Activated naive CD8-positive, alpha-beta T cell treated with anti-CD3 and anti-CD28 coated beads for 36 hours (primary cell): ENCODE data around the gene TXNRD3. TPM values are rescaled to one million over a fixed set of nuclear protein-coding genes. Genes with fewer than 3 reads are reported as not detected.

Source experiments
- DNase-seq: peaks from one replicate; pipeline ENCODE4 v3.0.0; 2021
- H3K27ac Mint-ChIP-seq: one replicate; pipeline ENCODE4 v1.8.0; 2022; ENCODE audit warnings: mild to moderate bottlenecking, moderate library complexity, mixed read lengths
- H3K27me3 Mint-ChIP-seq: one replicate; pipeline ENCODE4 v1.8.0; 2022; ENCODE audit warnings: mild to moderate bottlenecking, mixed read lengths
- H3K36me3 Mint-ChIP-seq: one replicate; pipeline ENCODE4 v1.8.0; 2021; ENCODE audit warnings: mild to moderate bottlenecking, mixed read lengths
- H3K4me1 Mint-ChIP-seq: one replicate; pipeline ENCODE4 v1.8.0; 2021; ENCODE audit warnings: mixed read lengths
- H3K4me3 Mint-ChIP-seq: one replicate; pipeline ENCODE4 v1.8.0; 2022; ENCODE audit warnings: mild to moderate bottlenecking, moderate library complexity, mixed read lengths
- H3K9me3 Mint-ChIP-seq: one replicate; pipeline ENCODE4 v1.8.0; 2022; ENCODE audit warnings: mixed read lengths
- total RNA-seq, 2 experiments: library from RNA; stranded (reverse); gene quantifications; one replicate each; pipeline ENCODE4 v1.2.3, GENCODE V29; 2021

The TXNRD3 gene
- total RNA-seq, 2 experiments from 2014 or later = 3.8 to 4.1 TPM

DNA sequence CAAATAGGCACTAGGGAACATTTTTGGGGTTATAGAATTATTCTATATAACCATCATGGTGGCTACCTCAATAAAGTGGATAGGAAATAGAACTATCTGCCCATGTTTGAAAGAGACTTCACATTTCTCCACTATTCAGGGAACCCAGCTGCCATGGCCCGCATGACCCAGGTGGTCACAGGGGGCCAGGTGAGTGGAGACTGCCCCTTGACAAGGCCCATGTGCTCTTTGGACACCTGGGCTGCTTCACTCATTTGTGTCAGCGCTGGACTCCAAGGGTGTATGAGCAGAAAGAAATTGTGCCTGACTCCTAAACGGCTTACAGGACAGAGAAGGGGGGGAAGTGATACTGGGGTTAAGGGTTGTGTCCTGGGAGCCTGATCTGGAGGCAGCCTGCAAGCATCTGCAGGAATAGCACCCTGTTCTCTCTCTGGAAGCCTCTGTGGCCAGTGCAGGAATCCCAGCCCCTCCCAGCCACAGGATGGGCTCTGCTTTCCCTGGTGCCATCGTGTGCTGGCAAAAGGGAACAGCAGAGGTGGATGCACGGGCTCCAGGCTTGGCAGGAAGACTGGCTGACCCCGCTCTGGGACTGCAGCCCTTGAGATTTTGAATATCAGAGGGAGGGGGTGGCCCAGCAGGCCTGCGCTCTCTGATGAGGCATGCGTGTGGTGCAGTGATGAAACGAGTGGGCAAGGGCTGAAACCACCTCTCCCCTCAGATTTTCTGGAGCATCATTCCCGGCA is 87.1 kb downstream of the TXNRD3 start:
- Mint-ChIP-seq H3K9me3 (peaks cover 2% of the 10 kb centered on the region), H3K27ac (no peak overlapping the region), H3K4me3 (no peak overlapping the region), H3K27me3 (peaks cover 9% of the 10 kb centered on the region), H3K4me1 (no peaks in the 10 kb centered on the region), H3K36me3 (no peaks in the 10 kb centered on the region)
- no peak for DNase-seq

GRCh38 chr3:126562737-126563276 is 92.1 kb downstream of the TXNRD3 start:
- Mint-ChIP-seq H3K36me3 (peaks cover 2% of the 10 kb centered on the region), H3K9me3 (peaks cover 10% of the 10 kb centered on the region), H3K4me3 (no peak overlapping the region), H3K27me3 (peaks cover 9% of the 10 kb centered on the region), H3K27ac (no peak overlapping the region), H3K4me1 (no peaks in the 10 kb centered on the region)
- DNase-seq = no peak

- Mint-ChIP-seq H3K36me3 (peaks cover 2% of the 10 kb centered on the region), H3K27me3 (no peaks in the 10 kb centered on the region), H3K4me3 (no peak within 1 kb of the TSS), H3K4me1 (no peaks in the 10 kb centered on the region), H3K9me3 (peaks cover 10% of the 10 kb centered on the region), H3K27ac (no peak within 1 kb of the TSS)
- no peak for DNase-seq
Observed at GRCh38 chr3:126558336-126559071, 96.4 kb downstream of the TXNRD3 start, which contains the start of gene C3orf22. TSS of gene C3orf22 (minus strand) at chr3:126558932. CDS start at chr3:126553390, 5,542 bp downstream.

- H3K36me3 Mint-ChIP-seq = peaks cover 2% of the 10 kb centered on the region
- no peak overlapping the region for H3K4me3 Mint-ChIP-seq
- H3K27ac Mint-ChIP-seq = no peak overlapping the region
- H3K4me1 Mint-ChIP-seq = no peaks in the 10 kb centered on the region
- H3K27me3 Mint-ChIP-seq = no peaks in the 10 kb centered on the region
- peaks cover 7% of the 10 kb centered on the region for H3K9me3 Mint-ChIP-seq
- DNase-seq = no peak
Observed at GRCh38 chr3:126557761-126558160, 97.2 kb downstream of the TXNRD3 start.

DNA sequence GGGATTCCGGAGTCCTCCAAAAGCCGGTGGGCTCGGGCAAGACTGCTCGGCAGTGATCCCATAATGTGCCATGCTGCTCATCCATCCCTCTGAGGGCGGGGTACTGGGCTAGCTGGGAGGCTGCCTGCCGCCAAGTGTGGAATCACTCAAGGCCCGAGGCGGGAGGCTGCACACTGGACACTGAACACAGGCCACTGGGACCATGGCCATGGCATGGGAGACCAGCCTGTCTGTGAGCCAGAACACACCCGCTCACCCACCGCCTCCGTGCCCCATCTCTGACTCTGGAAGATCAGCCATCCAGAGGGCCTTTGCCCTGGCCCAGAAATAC is 97.5 kb downstream of the TXNRD3 start:
- H3K36me3 Mint-ChIP-seq = peaks cover 2% of the 10 kb centered on the region
- H3K9me3 Mint-ChIP-seq = peaks cover 6% of the 10 kb centered on the region
- no peaks in the 10 kb centered on the region for H3K27me3 Mint-ChIP-seq
- no peak overlapping the region for H3K27ac Mint-ChIP-seq
- no peak overlapping the region for H3K4me3 Mint-ChIP-seq
- DNase-seq = no peak
- no peaks in the 10 kb centered on the region for H3K4me1 Mint-ChIP-seq

Other genes with a start within 250 kb of the TXNRD3 start
- 10 to 100 TPM; 18.7 to 19.3 TPM for gene ZXDC, start 179.2 kb downstream of the TXNRD3 start, total RNA-seq
- not detected for gene UROC1, start 137.4 kb downstream of the TXNRD3 start, total RNA-seq
- gene CHST13, start 131.0 kb downstream of the TXNRD3 start, total RNA-seq = not detected
- gene C3orf22, start 96.2 kb downstream of the TXNRD3 start, total RNA-seq = not detected
- gene CHCHD6, start 49.1 kb upstream of the TXNRD3 start, total RNA-seq = 10 to 100 TPM; 15.0 to 16.2 TPM